BE2C (cell line): ENCODE measurements around the gene SUPT6H.

Experiments
- DNase-seq: peaks from one replicate; pipeline ENCODE4 v3.0.0-alpha.2; 2020
- H3K27me3 ChIP-seq: fragments of 250-450 bp; sonication (Bioruptor Pico); 2 replicates; pipeline ENCODE4 v1.5.1; 2020; ENCODE audit warnings: mild to moderate bottlenecking
- H3K36me3 ChIP-seq: fragments of 250-450 bp; sonication (Bioruptor Pico); 2 replicates; pipeline ENCODE4 v1.5.1; 2020; ENCODE audit warnings: mild to moderate bottlenecking
- H3K4me1 ChIP-seq: fragments of 250-450 bp; sonication (Bioruptor Pico); 2 replicates; pipeline ENCODE4 v1.5.1; 2020
- H3K4me3 ChIP-seq: 2 replicates; pipeline ENCODE4 v1.5.1; 2011; ENCODE audit warnings: low read depth, low read length
- H3K9me3 ChIP-seq: fragments of 250-450 bp; sonication (Bioruptor Pico); 2 replicates; pipeline ENCODE4 v1.5.1; 2020
- TF ChIP-seq, protein P1 (sequence below): IDR thresholded peaks from 2 replicates; pipeline ENCODE4 v1.5.1; 2012; ENCODE audit warnings: mild to moderate bottlenecking, low read depth, low read length

SUPT6H gene

GRCh38 chr17:28702752-28703150, 40.7 kb downstream of the SUPT6H start:
- no peaks in the 10 kb centered on the region for H3K4me1 ChIP-seq
- TF ChIP-seq, protein P1, sequence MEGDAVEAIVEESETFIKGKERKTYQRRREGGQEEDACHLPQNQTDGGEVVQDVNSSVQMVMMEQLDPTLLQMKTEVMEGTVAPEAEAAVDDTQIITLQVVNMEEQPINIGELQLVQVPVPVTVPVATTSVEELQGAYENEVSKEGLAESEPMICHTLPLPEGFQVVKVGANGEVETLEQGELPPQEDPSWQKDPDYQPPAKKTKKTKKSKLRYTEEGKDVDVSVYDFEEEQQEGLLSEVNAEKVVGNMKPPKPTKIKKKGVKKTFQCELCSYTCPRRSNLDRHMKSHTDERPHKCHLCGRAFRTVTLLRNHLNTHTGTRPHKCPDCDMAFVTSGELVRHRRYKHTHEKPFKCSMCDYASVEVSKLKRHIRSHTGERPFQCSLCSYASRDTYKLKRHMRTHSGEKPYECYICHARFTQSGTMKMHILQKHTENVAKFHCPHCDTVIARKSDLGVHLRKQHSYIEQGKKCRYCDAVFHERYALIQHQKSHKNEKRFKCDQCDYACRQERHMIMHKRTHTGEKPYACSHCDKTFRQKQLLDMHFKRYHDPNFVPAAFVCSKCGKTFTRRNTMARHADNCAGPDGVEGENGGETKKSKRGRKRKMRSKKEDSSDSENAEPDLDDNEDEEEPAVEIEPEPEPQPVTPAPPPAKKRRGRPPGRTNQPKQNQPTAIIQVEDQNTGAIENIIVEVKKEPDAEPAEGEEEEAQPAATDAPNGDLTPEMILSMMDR, result no peak
- H3K36me3 ChIP-seq, result peaks cover 27% of the 10 kb centered on the region
- no peak overlapping the region for H3K4me3 ChIP-seq
- DNase-seq, result no peak
- no peaks in the 10 kb centered on the region for H3K9me3 ChIP-seq
- H3K27me3 ChIP-seq, result no peaks in the 10 kb centered on the region

GRCh38 chr17:28703552-28704218, 41.7 kb downstream of the SUPT6H start:
- Histone ChIP-seq H3K4me3 (no peak overlapping the region), H3K4me1 (no peaks in the 10 kb centered on the region), H3K27me3 (no peaks in the 10 kb centered on the region), H3K36me3 (peaks cover 20% of the 10 kb centered on the region), H3K9me3 (no peaks in the 10 kb centered on the region)
- TF ChIP-seq, protein P1, result no peak
- no peak for DNase-seq

- Histone ChIP-seq H3K4me3 (no peak overlapping the region), H3K9me3 (no peaks in the 10 kb centered on the region), H3K4me1 (no peaks in the 10 kb centered on the region), H3K36me3 (peaks cover 17% of the 10 kb centered on the region), H3K27me3 (no peaks in the 10 kb centered on the region)
- TF ChIP-seq, protein P1, result no peak
- no peak for DNase-seq
Observed at GRCh38 chr17:28704219-28704858, 42.3 kb downstream of the SUPT6H start.

DNA sequence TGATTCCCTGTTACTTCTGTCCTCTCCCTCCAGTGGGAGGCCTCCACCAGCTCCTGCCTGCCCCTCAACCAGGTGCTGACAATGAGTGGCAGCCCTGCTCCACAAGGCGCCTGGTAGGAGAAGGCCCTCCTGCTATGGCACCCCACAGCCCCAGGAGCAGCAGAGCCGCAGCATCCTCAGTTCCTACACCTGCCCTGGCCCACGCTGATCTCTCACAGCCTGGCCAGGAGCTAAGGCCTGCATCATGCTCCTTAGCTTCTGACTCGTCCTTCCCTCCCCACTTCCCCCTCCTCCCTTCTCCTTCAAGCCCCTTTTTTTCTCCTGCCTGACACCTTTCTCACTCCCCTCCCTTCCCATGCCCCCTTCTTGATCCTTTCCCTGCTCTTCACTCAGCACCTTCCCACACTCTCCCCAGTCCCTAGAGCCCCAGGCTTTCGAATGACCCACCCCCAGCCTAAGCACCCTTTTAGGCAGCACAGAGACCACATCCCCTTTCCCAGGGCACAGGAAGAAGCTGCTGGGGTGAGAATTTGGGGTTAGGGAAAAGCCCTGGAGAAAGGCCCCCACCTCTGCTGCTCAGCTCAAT, 43.2 kb downstream of the SUPT6H start:
- TF ChIP-seq, protein P1, result no peak
- Histone ChIP-seq H3K9me3 (no peaks in the 10 kb centered on the region), H3K36me3 (peaks cover 10% of the 10 kb centered on the region), H3K4me3 (no peak overlapping the region), H3K4me1 (no peaks in the 10 kb centered on the region), H3K27me3 (no peaks in the 10 kb centered on the region)
- DNase-seq, result no peak

DNA sequence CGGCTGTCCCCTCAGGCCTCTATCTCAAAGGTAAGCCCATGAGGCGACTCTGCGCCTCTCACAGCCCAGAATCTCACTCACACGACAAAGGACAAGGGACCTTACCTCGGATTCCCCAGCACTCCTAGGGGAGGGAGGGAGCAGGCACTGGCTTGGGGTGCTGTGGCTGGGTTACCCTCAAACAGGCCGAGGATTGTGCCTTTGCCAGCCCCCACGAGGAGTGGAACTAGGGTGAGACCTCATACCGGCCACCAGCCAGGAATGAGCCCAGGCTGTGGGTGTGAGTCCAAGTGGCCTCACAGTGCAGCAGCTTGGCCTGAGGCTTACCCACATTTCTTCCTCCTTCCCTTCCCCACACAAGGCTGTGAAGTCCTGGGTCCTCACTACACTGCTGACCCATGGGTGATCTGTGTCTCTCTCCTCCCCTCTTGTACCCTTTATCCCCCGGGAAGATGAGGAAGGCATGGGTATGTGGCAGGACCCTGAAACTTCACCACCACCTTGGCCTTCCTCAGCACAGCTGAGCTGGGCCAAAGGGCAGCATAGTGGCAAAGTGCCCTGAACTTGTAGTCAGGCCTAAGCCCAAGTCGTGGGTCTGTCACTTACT, 43.8 kb downstream of the SUPT6H start:
- H3K4me3 ChIP-seq, result no peak overlapping the region
- H3K27me3 ChIP-seq, result no peaks in the 10 kb centered on the region
- TF ChIP-seq, protein P1, result no peak
- peaks cover 6% of the 10 kb centered on the region; the same call in 1 of the 2 replicates for H3K36me3 ChIP-seq
- DNase-seq, result no peak
- H3K4me1 ChIP-seq, result no peaks in the 10 kb centered on the region
- no peaks in the 10 kb centered on the region for H3K9me3 ChIP-seq
